NCI-H2171 treated with DMSO at 0.1 percent for 48 hours (cell line): ENCODE data around the gene LTO1.

ENCODE experiments used
- DNase-seq: peaks from one replicate; lab custom pipeline; 2025; lab: John Stamatoyannopoulos, UW

The LTO1 gene

GRCh38 chr11:69677749-69678148, 2.6 kb upstream of the LTO1 start:
- DNase-seq, result no peak

- peak; percentile 95 for DNase-seq
Measured at GRCh38 chr11:69674267-69674885, 777 bp downstream of the LTO1 start.

- DNase-seq, result no peak
Measured at GRCh38 chr11:69671734-69672465, 3.3 kb downstream of the LTO1 start.

- peak; percentile 79 for DNase-seq
Measured at GRCh38 chr11:69670158-69670845, 4.9 kb downstream of the LTO1 start.

- DNase-seq, result no peak
Measured at GRCh38 chr11:69669486-69669885, 5.7 kb downstream of the LTO1 start.

GRCh38 chr11:69667619-69668604, 7.2 kb downstream of the LTO1 start:
- no peak for DNase-seq

GRCh38 chr11:69666752-69667536, 8.2 kb downstream of the LTO1 start:
- DNase-seq, result no peak

GRCh38 chr11:69666261-69666660, 8.9 kb downstream of the LTO1 start:
- no peak for DNase-seq

- no peak for DNase-seq
Measured at GRCh38 chr11:69665669-69666068, 9.5 kb downstream of the LTO1 start.

GRCh38 chr11:69664901-69665300, 10.3 kb downstream of the LTO1 start:
- DNase-seq, result no peak

- DNase-seq, result no peak
Measured at GRCh38 chr11:69664103-69664775, 10.9 kb downstream of the LTO1 start.

- DNase-seq, result no peak
Measured at GRCh38 chr11:69663326-69663725, 11.8 kb downstream of the LTO1 start.

GRCh38 chr11:69662806-69663205, 12.3 kb downstream of the LTO1 start:
- no peak for DNase-seq

- no peak for DNase-seq
Measured at GRCh38 chr11:69662021-69662698, 13.0 kb downstream of the LTO1 start.

GRCh38 chr11:69661413-69661715, 13.8 kb downstream of the LTO1 start:
- no peak for DNase-seq

- no peak for DNase-seq
Measured at GRCh38 chr11:69660001-69660500, 15.1 kb downstream of the LTO1 start.

- no peak for DNase-seq
Measured at GRCh38 chr11:69659591-69659990, 15.6 kb downstream of the LTO1 start.

- DNase-seq, result no peak
Measured at GRCh38 chr11:69658626-69659450, 16.3 kb downstream of the LTO1 start.
